ENCODE data around the gene KCNG3. TPM values are rescaled to one million over a fixed set of nuclear protein-coding genes. Genes with fewer than 3 reads are reported as not detected.

KCNG3 gene
- total and polyA plus RNA-seq, 2 of the 13 experiments (the other 11 are each of a cell fraction or from before 2014, with no cell fraction given), result 2.8 to 4.8 TPM

DNA sequence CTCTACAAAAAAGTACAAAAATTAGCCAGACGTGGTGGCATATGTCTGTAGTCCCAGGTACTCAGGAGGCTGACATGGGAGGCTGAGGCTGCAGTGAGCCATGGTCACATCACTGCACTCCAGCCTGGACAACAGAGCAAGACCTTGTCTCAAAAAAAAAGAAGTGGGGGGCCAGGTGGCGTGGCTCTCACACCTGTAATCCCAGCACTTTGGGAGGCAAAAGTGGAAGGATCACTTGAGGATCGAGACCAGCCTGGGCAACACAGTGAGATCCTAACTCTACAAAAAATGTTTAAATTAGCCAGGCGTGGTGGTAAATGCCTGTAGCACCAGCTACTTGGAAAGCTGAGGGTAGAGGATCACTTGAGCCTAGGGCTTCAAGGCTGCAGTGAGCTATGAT lies 23.1 kb downstream of the KCNG3 start (continued):
- TF ChIP-seq, protein P1, sequence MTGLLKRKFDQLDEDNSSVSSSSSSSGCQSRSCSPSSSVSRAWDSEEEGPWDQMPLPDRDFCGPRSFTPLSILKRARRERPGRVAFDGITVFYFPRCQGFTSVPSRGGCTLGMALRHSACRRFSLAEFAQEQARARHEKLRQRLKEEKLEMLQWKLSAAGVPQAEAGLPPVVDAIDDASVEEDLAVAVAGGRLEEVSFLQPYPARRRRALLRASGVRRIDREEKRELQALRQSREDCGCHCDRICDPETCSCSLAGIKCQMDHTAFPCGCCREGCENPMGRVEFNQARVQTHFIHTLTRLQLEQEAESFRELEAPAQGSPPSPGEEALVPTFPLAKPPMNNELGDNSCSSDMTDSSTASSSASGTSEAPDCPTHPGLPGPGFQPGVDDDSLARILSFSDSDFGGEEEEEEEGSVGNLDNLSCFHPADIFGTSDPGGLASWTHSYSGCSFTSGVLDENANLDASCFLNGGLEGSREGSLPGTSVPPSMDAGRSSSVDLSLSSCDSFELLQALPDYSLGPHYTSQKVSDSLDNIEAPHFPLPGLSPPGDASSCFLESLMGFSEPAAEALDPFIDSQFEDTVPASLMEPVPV (CRISPR knock-in tag; IDR thresholded peaks at IDR 0.05), result no peak
- no peak for TF ChIP-seq RBM39 (IDR thresholded peaks at IDR 0.05; ENCODE audit: low read depth, low read length, poor library complexity, severe bottlenecking)
- TF ChIP-seq, protein P2, sequence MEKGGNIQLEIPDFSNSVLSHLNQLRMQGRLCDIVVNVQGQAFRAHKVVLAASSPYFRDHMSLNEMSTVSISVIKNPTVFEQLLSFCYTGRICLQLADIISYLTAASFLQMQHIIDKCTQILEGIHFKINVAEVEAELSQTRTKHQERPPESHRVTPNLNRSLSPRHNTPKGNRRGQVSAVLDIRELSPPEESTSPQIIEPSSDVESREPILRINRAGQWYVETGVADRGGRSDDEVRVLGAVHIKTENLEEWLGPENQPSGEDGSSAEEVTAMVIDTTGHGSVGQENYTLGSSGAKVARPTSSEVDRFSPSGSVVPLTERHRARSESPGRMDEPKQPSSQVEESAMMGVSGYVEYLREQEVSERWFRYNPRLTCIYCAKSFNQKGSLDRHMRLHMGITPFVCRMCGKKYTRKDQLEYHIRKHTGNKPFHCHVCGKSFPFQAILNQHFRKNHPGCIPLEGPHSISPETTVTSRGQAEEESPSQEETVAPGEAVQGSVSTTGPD (CRISPR knock-in tag; IDR thresholded peaks at IDR 0.05), result no peak
- TF ChIP-seq, protein P3, sequence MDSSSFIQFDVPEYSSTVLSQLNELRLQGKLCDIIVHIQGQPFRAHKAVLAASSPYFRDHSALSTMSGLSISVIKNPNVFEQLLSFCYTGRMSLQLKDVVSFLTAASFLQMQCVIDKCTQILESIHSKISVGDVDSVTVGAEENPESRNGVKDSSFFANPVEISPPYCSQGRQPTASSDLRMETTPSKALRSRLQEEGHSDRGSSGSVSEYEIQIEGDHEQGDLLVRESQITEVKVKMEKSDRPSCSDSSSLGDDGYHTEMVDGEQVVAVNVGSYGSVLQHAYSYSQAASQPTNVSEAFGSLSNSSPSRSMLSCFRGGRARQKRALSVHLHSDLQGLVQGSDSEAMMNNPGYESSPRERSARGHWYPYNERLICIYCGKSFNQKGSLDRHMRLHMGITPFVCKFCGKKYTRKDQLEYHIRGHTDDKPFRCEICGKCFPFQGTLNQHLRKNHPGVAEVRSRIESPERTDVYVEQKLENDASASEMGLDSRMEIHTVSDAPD (CRISPR knock-in tag; IDR thresholded peaks at IDR 0.05), result no peak
- TF ChIP-seq, protein P4, sequence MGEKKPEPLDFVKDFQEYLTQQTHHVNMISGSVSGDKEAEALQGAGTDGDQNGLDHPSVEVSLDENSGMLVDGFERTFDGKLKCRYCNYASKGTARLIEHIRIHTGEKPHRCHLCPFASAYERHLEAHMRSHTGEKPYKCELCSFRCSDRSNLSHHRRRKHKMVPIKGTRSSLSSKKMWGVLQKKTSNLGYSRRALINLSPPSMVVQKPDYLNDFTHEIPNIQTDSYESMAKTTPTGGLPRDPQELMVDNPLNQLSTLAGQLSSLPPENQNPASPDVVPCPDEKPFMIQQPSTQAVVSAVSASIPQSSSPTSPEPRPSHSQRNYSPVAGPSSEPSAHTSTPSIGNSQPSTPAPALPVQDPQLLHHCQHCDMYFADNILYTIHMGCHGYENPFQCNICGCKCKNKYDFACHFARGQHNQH (CRISPR knock-in tag; IDR thresholded peaks at IDR 0.05), result no peak

DNA sequence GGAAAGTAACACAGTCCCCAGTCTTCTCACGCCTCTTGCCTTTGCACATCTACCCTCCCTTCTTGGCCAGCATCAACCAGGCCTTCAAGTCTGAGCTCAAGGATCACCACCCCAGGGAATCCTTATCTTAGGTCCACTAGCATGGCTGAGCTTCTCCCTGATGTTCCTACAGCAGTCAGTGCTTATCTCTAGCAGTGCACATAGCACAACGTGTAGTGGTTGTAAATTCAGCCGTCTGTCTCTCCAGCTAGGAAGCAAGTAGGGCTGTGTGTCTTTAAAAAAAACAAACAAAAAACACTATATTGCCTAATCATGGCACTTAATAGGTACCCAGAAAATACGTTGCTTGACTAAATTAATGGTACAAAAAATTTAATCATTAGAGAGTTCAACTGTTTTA lies 29.2 kb downstream of the KCNG3 start:
- Histone ChIP-seq H3K4me3 (replicated peaks in 1 of 3; ENCODE audit: insufficient read depth in 1 of 3, low read depth in 2 of 3, low read length in 3 of 3) (no peak overlapping the region), H3K4me2 (ENCODE audit: low read depth, low read length) (no peak overlapping the region), H4K20me1 (ENCODE audit: insufficient read depth, low read length) (no peaks in the 10 kb centered on the region), H3K9me3 (ENCODE audit: low read length) (peaks cover 3% of the 10 kb centered on the region; the same call in 1 of the 2 replicates), H3K36me3 (replicated peaks in 1 of 2; ENCODE audit: control insufficient read depth in 1 of 2, insufficient read depth in 2 of 2, low read length in 2 of 2) (peaks cover 0 to 3% of the 10 kb centered on the region in 2 experiments; a peak in 1 of 5 replicates), H3K27me3 (ENCODE audit: control insufficient read depth in 1 of 2, insufficient read depth in 2 of 2, low read length in 2 of 2) (no peaks in the 10 kb centered on the region), H3K4me1 (ENCODE audit: insufficient read depth, low read length) (peaks cover 16% of the 10 kb centered on the region), H3K79me2 (ENCODE audit: insufficient read depth, low read length) (peaks cover 33% of the 10 kb centered on the region), H3K27ac (ENCODE audit: extremely low read length, insufficient read depth, low read length) (no peak overlapping the region), H3K9ac (ENCODE audit: insufficient read depth, low read depth, low read length) (no peak overlapping the region), H2AFZ (ENCODE audit: low read length) (no peak overlapping the region)
- DNase-seq (ENCODE audit: low spot score) (no peak), ATAC-seq (peak; percentile 41), FAIRE-seq (no peak)
- intact Hi-C loops (cut with micrococcal nuclease; ENCODE audit: unreplicated experiment), result no loop called here
- in situ Hi-C loops (cut with HindIII; ENCODE audit: extremely low pct_ligation_motif_present, low pct_unique_long_range_greater_than_20kb), result no loop called here
- BruUV-seq (replicated peaks), result no TSS peak
- 87% methylated on average over 4 of the region's 4 CpGs for WGBS (ENCODE audit: low lambda C conversion rate)
- CTCF ChIA-PET (ENCODE audit: low intra/inter-chr PET ratio, low total read pairs), result no interaction called here
- POLR2A ChIA-PET, result no interaction called here
- TF ChIP-seq, protein P5, sequence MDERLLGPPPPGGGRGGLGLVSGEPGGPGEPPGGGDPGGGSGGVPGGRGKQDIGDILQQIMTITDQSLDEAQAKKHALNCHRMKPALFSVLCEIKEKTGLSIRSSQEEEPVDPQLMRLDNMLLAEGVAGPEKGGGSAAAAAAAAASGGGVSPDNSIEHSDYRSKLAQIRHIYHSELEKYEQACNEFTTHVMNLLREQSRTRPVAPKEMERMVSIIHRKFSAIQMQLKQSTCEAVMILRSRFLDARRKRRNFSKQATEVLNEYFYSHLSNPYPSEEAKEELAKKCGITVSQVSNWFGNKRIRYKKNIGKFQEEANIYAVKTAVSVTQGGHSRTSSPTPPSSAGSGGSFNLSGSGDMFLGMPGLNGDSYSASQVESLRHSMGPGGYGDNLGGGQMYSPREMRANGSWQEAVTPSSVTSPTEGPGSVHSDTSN (CRISPR knock-in tag; IDR thresholded peaks at IDR 0.05), result no peak
- TF ChIP-seq ZNF709 (CRISPR knock-in tag; IDR thresholded peaks at IDR 0.05) (no peak), ZNF234 (CRISPR knock-in tag; conservative IDR thresholded peaks at IDR 0.05) (no peak), YEATS2 (CRISPR knock-in tag; IDR thresholded peaks at IDR 0.05; ENCODE audit: borderline replicate concordance) (no peak), ZNF737 (CRISPR knock-in tag; IDR thresholded peaks at IDR 0.05; ENCODE audit: borderline replicate concordance) (no peak), AGO2 (optimal IDR thresholded peaks at IDR 0.05; ENCODE audit: low read depth, low read length) (no peak), KAT8 (CRISPR knock-in tag; IDR thresholded peaks at IDR 0.05) (no peak), MEIS1 (CRISPR knock-in tag; IDR thresholded peaks at IDR 0.05; ENCODE audit: borderline replicate concordance) (no peak), ZNF44 (CRISPR knock-in tag; IDR thresholded peaks at IDR 0.05) (no peak)
- TF ChIP-seq, protein P6, sequence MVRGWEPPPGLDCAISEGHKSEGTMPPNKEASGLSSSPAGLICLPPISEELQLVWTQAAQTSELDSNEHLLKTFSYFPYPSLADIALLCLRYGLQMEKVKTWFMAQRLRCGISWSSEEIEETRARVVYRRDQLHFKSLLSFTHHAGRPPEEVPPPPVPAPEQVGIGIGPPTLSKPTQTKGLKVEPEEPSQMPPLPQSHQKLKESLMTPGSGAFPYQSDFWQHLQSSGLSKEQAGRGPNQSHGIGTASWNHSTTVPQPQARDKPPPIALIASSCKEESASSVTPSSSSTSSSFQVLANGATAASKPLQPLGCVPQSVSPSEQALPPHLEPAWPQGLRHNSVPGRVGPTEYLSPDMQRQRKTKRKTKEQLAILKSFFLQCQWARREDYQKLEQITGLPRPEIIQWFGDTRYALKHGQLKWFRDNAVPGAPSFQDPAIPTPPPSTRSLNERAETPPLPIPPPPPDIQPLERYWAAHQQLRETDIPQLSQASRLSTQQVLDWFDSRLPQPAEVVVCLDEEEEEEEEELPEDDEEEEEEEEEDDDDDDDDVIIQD (CRISPR knock-in tag; IDR thresholded peaks at IDR 0.05; ENCODE audit: low read depth), result no peak
